K562 (cell line): ENCODE results near the gene DIAPH3. TPM values are rescaled to one million over a fixed set of nuclear protein-coding genes. Genes with fewer than 3 reads are reported as not detected.

Experiments
- DEAF1 ChIP-seq: fragments of 450-650 bp; formaldehyde crosslinking; IDR thresholded peaks from 2 replicates; pipeline ENCODE4 v1.4.0; 2020; ENCODE audit warnings: mild to moderate bottlenecking, moderate library complexity
- DNMT1 ChIP-seq: fragments of 450-650 bp; IDR thresholded peaks from 2 replicates; pipeline ENCODE4 v1.6.1; 2016; ENCODE audit warnings: antibody characterized with exemption, mild to moderate bottlenecking
- ETV1 ChIP-seq: fragments of 450-650 bp; conservative IDR thresholded peaks from 2 replicates; pipeline ENCODE4 v1.6.1; 2016; ENCODE audit warnings: missing genetic modification characterization, control low read depth, low read depth, missing compliant biosample characterization
- HIVEP1 ChIP-seq: fragments of 250-450 bp; sonication (Bioruptor Pico); IDR thresholded peaks from 2 replicates; pipeline ENCODE4 v1.4.0; 2020; ENCODE audit warnings: mild to moderate bottlenecking
- HOXB6 ChIP-seq: fragments of 250-450 bp; sonication (Bioruptor Pico); IDR thresholded peaks from 2 replicates; pipeline ENCODE4 v1.5.1; 2022; ENCODE audit warnings: mild to moderate bottlenecking, borderline replicate concordance
- ILF3 ChIP-seq: fragments of 450-650 bp; IDR thresholded peaks from 2 replicates; pipeline ENCODE4 v1.6.1; 2018; ENCODE audit warnings: antibody characterized with exemption, mild to moderate bottlenecking, moderate library complexity, borderline replicate concordance
- MEF2D ChIP-seq: conservative IDR thresholded peaks from 2 replicates; pipeline ENCODE4 v1.6.1; 2016; ENCODE audit warnings: low read depth, missing genetic modification characterization, missing compliant biosample characterization
- MTF1 ChIP-seq: fragments of 250-450 bp; sonication (Bioruptor Pico); IDR thresholded peaks from 2 replicates; pipeline ENCODE4 v1.9.0; 2021; ENCODE audit warnings: moderate library complexity, mild to moderate bottlenecking, inconsistent platforms, borderline replicate concordance
- MYNN ChIP-seq, 2 experiments: sonication (generic); formaldehyde crosslinking in 1 of 2; IDR thresholded peaks; 2 replicates each; pipeline versions ENCODE4 v1.5.0 to v1.6.1; 2016 to 2020; ENCODE audit warnings: antibody characterized with exemption in 1 of 2, missing genetic modification reagents in 1 of 2
- NELFE ChIP-seq: IDR thresholded peaks from 2 replicates; pipeline ENCODE4 v1.6.1; 2011; ENCODE audit warnings: mild to moderate bottlenecking; ENCODE audit not compliant: insufficient read depth, insufficient read length
- NFATC3 ChIP-seq: fragments of 450-650 bp; IDR thresholded peaks from 2 replicates; pipeline ENCODE4 v1.6.1; 2017; ENCODE audit warnings: mild to moderate bottlenecking
- NUFIP1 ChIP-seq: fragments of 450-650 bp; IDR thresholded peaks from 2 replicates; pipeline ENCODE4 v1.6.1; 2018; ENCODE audit not compliant: partially characterized antibody
- PATZ1 ChIP-seq: fragments of 250-450 bp; sonication (Bioruptor Pico); IDR thresholded peaks from 2 replicates; pipeline ENCODE4 v1.5.0; 2020; ENCODE audit warnings: mild to moderate bottlenecking, borderline replicate concordance
- POLR2A ChIP-seq: fragments of 450-650 bp; conservative IDR thresholded peaks from 2 replicates; pipeline ENCODE4 v1.6.1; 2016
- PREB ChIP-seq: sonication (generic); formaldehyde crosslinking; IDR thresholded peaks from 2 replicates; pipeline ENCODE4 v1.8.1; 2023; ENCODE audit warnings: mild to moderate bottlenecking, missing genetic modification reagents
- SOX6 ChIP-seq: fragments of 450-650 bp; IDR thresholded peaks from 2 replicates; pipeline ENCODE4 v1.6.1; 2014; ENCODE audit warnings: mild to moderate bottlenecking
- TSC22D4 ChIP-seq: fragments of 450-650 bp; IDR thresholded peaks from 2 replicates; pipeline ENCODE4 v1.6.1; 2016; ENCODE audit warnings: missing genetic modification characterization, missing biosample characterization, control low read depth
- ZBTB7A ChIP-seq: IDR thresholded peaks from 2 replicates; pipeline ENCODE4 v1.6.1; 2011; ENCODE audit warnings: low read depth, mild to moderate bottlenecking, low read length, moderate library complexity, borderline replicate concordance; ENCODE audit not compliant: control insufficient read depth
- ZNF12 ChIP-seq: sonication (generic); formaldehyde crosslinking; IDR thresholded peaks from 2 replicates; pipeline ENCODE4 v1.4.0; 2020; ENCODE audit warnings: mild to moderate bottlenecking, missing genetic modification reagents
- ZNF274 ChIP-seq: IDR thresholded peaks from 2 replicates; pipeline ENCODE4 v1.6.1; 2011; ENCODE audit warnings: low read depth, mild to moderate bottlenecking, low read length, moderate library complexity, borderline replicate concordance
- polyA plus RNA-seq, 8 experiments: library from polyadenylated mRNA; depleted of rRNA in 4 of 8; stranded (reverse) in 5 of 8; unstranded in 3 of 8; fragments of >200 nt; fragmentation: Nextera tagmentation in 2 of 8; fragmentation: Illumina TruSeq in 1 of 8; extraction: Ambion mirVana in 2 of 8; extraction: Trizol in 1 of 8; gene quantifications; 2 replicates each; pipeline versions ENCODE4 v1.2.1 to v1.2.3, GENCODE V29; 2011 to 2014; ENCODE audit warnings: inconsistent platforms in 1 of 8, missing spikeins in 1 of 8
- total RNA-seq, 7 experiments: library from RNA; depleted of rRNA in 6 of 7; stranded (reverse); fragments of >200 nt in 6 of 7; fragmentation: Illumina TruSeq in 2 of 7; extraction: Trizol in 2 of 7; gene quantifications; 2 replicates each; pipeline versions ENCODE4 v1.2.1 to v1.2.3, GENCODE V29; 2011 to 2021; ENCODE audit warnings: low replicate concordance in 1 of 7
- TF ChIP-seq, protein P1 (sequence below): fragments of 250-450 bp; sonication (Bioruptor Pico); IDR thresholded peaks from 2 replicates; pipeline ENCODE4 v1.5.1; 2021; ENCODE audit warnings: mild to moderate bottlenecking
- TF ChIP-seq, protein P2 (sequence below), 2 experiments: fragments of 250-450 bp in 1 of 2; fragments of 450-650 bp in 1 of 2; sonication (Bioruptor Pico) in 1 of 2; IDR thresholded peaks; 2 replicates each; pipeline versions ENCODE4 v1.6.1 to v1.8.0; 2016 to 2021; ENCODE audit warnings: mild to moderate bottlenecking in 2 of 2, moderate library complexity in 2 of 2, missing compliant biosample characterization in 1 of 2, missing genetic modification characterization in 1 of 2

Gene DIAPH3
- total and polyA plus RNA-seq, 9 of the 15 experiments (the other 6 are each of a cell fraction or from before 2014, with no cell fraction given), result 9.0 to 18.7 (median 14.7) TPM

DNA sequence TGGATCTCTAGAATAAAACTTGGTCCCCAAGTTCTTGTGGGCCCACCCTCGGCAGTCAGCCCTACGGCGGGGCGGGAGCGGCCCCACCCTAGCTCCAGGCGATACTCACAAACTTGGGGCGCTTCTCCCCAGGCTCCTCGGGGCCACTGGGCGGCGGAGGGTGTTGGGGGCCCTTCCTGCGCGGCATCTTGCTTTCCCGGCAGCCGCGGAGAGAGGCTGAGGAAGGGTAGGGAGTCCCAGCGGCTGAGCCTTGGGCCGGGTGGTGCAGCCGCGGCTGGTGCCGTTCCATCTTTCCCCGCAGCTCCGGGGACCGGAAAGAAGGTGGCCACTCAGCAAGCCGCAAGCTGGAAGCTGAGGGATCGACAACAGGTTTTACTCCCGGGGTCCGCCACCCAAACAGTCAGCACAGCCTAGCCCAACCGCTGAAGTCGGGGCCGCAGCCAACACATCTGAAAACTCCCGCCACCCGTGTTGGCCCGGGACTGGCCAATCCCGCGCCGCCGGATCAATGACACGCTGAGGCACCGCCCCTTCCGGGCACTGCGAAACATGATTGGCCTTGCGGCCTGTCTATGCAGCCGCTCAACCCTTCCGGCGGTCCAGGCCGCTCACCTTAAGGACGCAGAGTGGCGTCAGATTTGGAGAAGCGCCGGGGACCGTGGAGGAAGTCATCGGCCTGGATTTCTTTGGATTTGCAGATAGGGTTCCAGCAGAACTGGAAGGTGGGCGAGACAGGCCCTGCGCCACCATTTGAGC lies at the start of gene DIAPH3 (continued):
- TF ChIP-seq ILF3 (no peak), SOX6 (no peak), ETV1 (tag) (peak; percentile 54), ZNF274 (no peak), NELFE (no peak), PREB (CRISPR knock-in tag) (no peak), TSC22D4 (tag) (no peak), POLR2A (peak; percentile 86), HIVEP1 (CRISPR knock-in tag) (no peak), ZNF12 (CRISPR knock-in tag) (no peak), ZBTB7A (peak; percentile 51; the same call in 1 of the 2 replicates), MYNN (IDR thresholded peaks at IDR 0.05) (no peak), MYNN (CRISPR knock-in tag; IDR thresholded peaks at IDR 0.05) (no peak), NFATC3 (no peak), DEAF1 (CRISPR knock-in tag) (no peak), HOXB6 (CRISPR knock-in tag) (no peak), MTF1 (CRISPR knock-in tag) (no peak), PATZ1 (CRISPR knock-in tag) (no peak), NUFIP1 (no peak), DNMT1 (no peak), MEF2D (tag) (no peak)
- TF ChIP-seq, protein P1, sequence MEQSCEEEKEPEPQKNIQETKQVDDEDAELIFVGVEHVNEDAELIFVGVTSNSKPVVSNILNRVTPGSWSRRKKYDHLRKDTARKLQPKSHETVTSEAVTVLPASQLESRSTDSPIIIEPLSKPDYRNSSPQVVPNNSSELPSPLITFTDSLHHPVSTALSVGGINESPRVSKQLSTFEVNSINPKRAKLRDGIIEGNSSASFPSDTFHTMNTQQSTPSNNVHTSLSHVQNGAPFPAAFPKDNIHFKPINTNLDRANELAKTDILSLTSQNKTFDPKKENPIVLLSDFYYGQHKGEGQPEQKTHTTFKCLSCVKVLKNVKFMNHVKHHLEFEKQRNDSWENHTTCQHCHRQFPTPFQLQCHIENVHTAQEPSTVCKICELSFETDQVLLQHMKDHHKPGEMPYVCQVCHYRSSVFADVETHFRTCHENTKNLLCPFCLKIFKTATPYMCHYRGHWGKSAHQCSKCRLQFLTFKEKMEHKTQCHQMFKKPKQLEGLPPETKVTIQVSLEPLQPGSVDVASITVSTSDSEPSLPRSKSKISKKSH (CRISPR knock-in tag), result no peak
- TF ChIP-seq, protein P2, sequence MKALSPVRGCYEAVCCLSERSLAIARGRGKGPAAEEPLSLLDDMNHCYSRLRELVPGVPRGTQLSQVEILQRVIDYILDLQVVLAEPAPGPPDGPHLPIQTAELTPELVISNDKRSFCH (CRISPR knock-in tag; IDR thresholded peaks at IDR 0.05), result no peak
- TF ChIP-seq, protein P2 (tag; IDR thresholded peaks at IDR 0.05), result no peak
